ENCODE results near the gene RANBP17.
"Not testable (repeated sequence)": the region's sequence is repeated elsewhere in the genome, so short reads cannot be mapped to it uniquely, and the experiment has no call there.

Gene RANBP17

GRCh38 chr5:170861917-170862766 lies at the start of gene RANBP17:
TSS of gene RANBP17 (plus strand) at chr5:170862018.
- DNase-seq (ENCODE audit: low spot score) = no peak

- no peak for DNase-seq (ENCODE audit: low spot score)
These were observed 48.6 kb upstream of the RANBP17 start for GRCh38 chr5:170813231-170813630.

GRCh38 chr5:170817195-170817594 lies 44.6 kb upstream of the RANBP17 start:
- no peak for DNase-seq (ENCODE audit: low spot score)

- no peak for DNase-seq (ENCODE audit: low spot score)
These were observed 43.6 kb upstream of the RANBP17 start for GRCh38 chr5:170818232-170818631.

- DNase-seq (ENCODE audit: low spot score) = no peak
These were observed 42.0 kb upstream of the RANBP17 start for GRCh38 chr5:170819824-170820223.

GRCh38 chr5:170821257-170821800 lies 40.5 kb upstream of the RANBP17 start:
- DNase-seq (ENCODE audit: low spot score) = no peak

- no peak for DNase-seq (ENCODE audit: low spot score)
These were observed 35.7 kb upstream of the RANBP17 start for GRCh38 chr5:170826117-170826516.

- DNase-seq (ENCODE audit: low spot score) = no peak
These were observed 29.6 kb upstream of the RANBP17 start for GRCh38 chr5:170832241-170832640.

- DNase-seq (ENCODE audit: low spot score) = not testable (repeated sequence)
These were observed 27.8 kb upstream of the RANBP17 start for GRCh38 chr5:170833981-170834380.

GRCh38 chr5:170836226-170836625 lies 25.6 kb upstream of the RANBP17 start:
- no peak for DNase-seq (ENCODE audit: low spot score)

- DNase-seq (ENCODE audit: low spot score) = no peak
These were observed 17.9 kb upstream of the RANBP17 start for GRCh38 chr5:170843870-170844269.

GRCh38 chr5:170844651-170845050 lies 17.2 kb upstream of the RANBP17 start:
- no peak for DNase-seq (ENCODE audit: low spot score)

- no peak for DNase-seq (ENCODE audit: low spot score)
These were observed 15.4 kb upstream of the RANBP17 start for GRCh38 chr5:170846416-170846815.

- no peak for DNase-seq (ENCODE audit: low spot score)
These were observed 15.0 kb upstream of the RANBP17 start for GRCh38 chr5:170846846-170847245.

GRCh38 chr5:170848033-170848432 lies 13.8 kb upstream of the RANBP17 start:
- DNase-seq (ENCODE audit: low spot score) = no peak

- no peak for DNase-seq (ENCODE audit: low spot score)
These were observed 12.4 kb upstream of the RANBP17 start for GRCh38 chr5:170849374-170849773.

GRCh38 chr5:170854566-170854965 lies 7.3 kb upstream of the RANBP17 start:
- DNase-seq (ENCODE audit: low spot score) = no peak

- DNase-seq (ENCODE audit: low spot score) = no peak
These were observed 4.8 kb upstream of the RANBP17 start for GRCh38 chr5:170857066-170857465.

- DNase-seq (ENCODE audit: low spot score) = no peak
These were observed 1.4 kb upstream of the RANBP17 start for GRCh38 chr5:170860415-170860814.

GRCh38 chr5:170860818-170861666 lies 776 bp upstream of the RANBP17 start:
- DNase-seq (ENCODE audit: low spot score) = no peak

GRCh38 chr5:170861667-170861916 lies 226 bp upstream of the RANBP17 start:
- DNase-seq (ENCODE audit: low spot score) = no peak

GRCh38 chr5:170863646-170864045 lies 1.8 kb downstream of the RANBP17 start:
- no peak for DNase-seq (ENCODE audit: low spot score)

GRCh38 chr5:170865622-170866021 lies 3.8 kb downstream of the RANBP17 start:
- DNase-seq (ENCODE audit: low spot score) = no peak
